ENCODE measurements around the gene DENND4A. TPM values are rescaled to one million over a fixed set of nuclear protein-coding genes. Genes with fewer than 3 reads are reported as not detected.

DENND4A gene
- total RNA-seq, 1 donor from 2014 or later = 8.5 TPM

GRCh38 chr15:65653341-65653740 is 138.8 kb downstream of the DENND4A start:
- DNase-seq (ENCODE audit: low read depth) = no peak
- H3K36me3 ChIP-seq (ENCODE audit: control insufficient read depth, insufficient read depth, low read length) = no peaks in the 10 kb centered on the region
- H3K27me3 ChIP-seq (ENCODE audit: control insufficient read depth, insufficient read depth, low read length) = no peaks in the 10 kb centered on the region
- no peak overlapping the region for H3K4me3 ChIP-seq (ENCODE audit: low read depth, low read length)
- no peak for TF ChIP-seq CTCF (IDR thresholded peaks at IDR 0.05; ENCODE audit: insufficient read depth, low read length, poor library complexity, severe bottlenecking)

- DNase-seq (ENCODE audit: low read depth) = no peak
- Histone ChIP-seq H3K4me3 (ENCODE audit: low read depth, low read length) (no peak overlapping the region), H3K27me3 (ENCODE audit: control insufficient read depth, insufficient read depth, low read length) (no peaks in the 10 kb centered on the region), H3K36me3 (ENCODE audit: control insufficient read depth, insufficient read depth, low read length) (no peaks in the 10 kb centered on the region)
- TF ChIP-seq CTCF (IDR thresholded peaks at IDR 0.05; ENCODE audit: insufficient read depth, low read length, poor library complexity, severe bottlenecking) = no peak
Measured at GRCh38 chr15:65651831-65652749, 140.0 kb downstream of the DENND4A start.

- Histone ChIP-seq H3K4me3 (ENCODE audit: low read depth, low read length) (no peak overlapping the region), H3K27me3 (ENCODE audit: control insufficient read depth, insufficient read depth, low read length) (no peaks in the 10 kb centered on the region), H3K36me3 (ENCODE audit: control insufficient read depth, insufficient read depth, low read length) (no peaks in the 10 kb centered on the region)
- DNase-seq (ENCODE audit: low read depth) = no peak
- no peak for TF ChIP-seq CTCF (IDR thresholded peaks at IDR 0.05; ENCODE audit: insufficient read depth, low read length, poor library complexity, severe bottlenecking)
Measured at GRCh38 chr15:65651042-65651322, 141.1 kb downstream of the DENND4A start.

- no peak for DNase-seq (ENCODE audit: low read depth)
- no peaks in the 10 kb centered on the region for H3K27me3 ChIP-seq (ENCODE audit: control insufficient read depth, insufficient read depth, low read length)
- TF ChIP-seq CTCF (IDR thresholded peaks at IDR 0.05; ENCODE audit: insufficient read depth, low read length, poor library complexity, severe bottlenecking) = no peak
- no peaks in the 10 kb centered on the region for H3K36me3 ChIP-seq (ENCODE audit: control insufficient read depth, insufficient read depth, low read length)
- H3K4me3 ChIP-seq (ENCODE audit: low read depth, low read length) = no peak overlapping the region
Measured at GRCh38 chr15:65650312-65651041, 141.6 kb downstream of the DENND4A start.

GRCh38 chr15:65646486-65646885 is 145.6 kb downstream of the DENND4A start:
- Histone ChIP-seq H3K27me3 (ENCODE audit: control insufficient read depth, insufficient read depth, low read length) (no peaks in the 10 kb centered on the region), H3K4me3 (ENCODE audit: low read depth, low read length) (no peak overlapping the region), H3K36me3 (ENCODE audit: control insufficient read depth, insufficient read depth, low read length) (no peaks in the 10 kb centered on the region)
- no peak for TF ChIP-seq CTCF (IDR thresholded peaks at IDR 0.05; ENCODE audit: insufficient read depth, low read length, poor library complexity, severe bottlenecking)
- no peak for DNase-seq (ENCODE audit: low read depth)
